ENCODE results near the gene ATF6B. TPM values are rescaled to one million over a fixed set of nuclear protein-coding genes. Genes with fewer than 3 reads are reported as not detected.
A peak's percentile ranks its signal among the peaks of the same experiment; 100 is the strongest.

ATF6B gene
- total and polyA plus RNA-seq, 2 of the 8 experiments (the other 6 are each of a cell fraction or from before 2014, with no cell fraction given) = 38.1 to 42.2 TPM

DNA sequence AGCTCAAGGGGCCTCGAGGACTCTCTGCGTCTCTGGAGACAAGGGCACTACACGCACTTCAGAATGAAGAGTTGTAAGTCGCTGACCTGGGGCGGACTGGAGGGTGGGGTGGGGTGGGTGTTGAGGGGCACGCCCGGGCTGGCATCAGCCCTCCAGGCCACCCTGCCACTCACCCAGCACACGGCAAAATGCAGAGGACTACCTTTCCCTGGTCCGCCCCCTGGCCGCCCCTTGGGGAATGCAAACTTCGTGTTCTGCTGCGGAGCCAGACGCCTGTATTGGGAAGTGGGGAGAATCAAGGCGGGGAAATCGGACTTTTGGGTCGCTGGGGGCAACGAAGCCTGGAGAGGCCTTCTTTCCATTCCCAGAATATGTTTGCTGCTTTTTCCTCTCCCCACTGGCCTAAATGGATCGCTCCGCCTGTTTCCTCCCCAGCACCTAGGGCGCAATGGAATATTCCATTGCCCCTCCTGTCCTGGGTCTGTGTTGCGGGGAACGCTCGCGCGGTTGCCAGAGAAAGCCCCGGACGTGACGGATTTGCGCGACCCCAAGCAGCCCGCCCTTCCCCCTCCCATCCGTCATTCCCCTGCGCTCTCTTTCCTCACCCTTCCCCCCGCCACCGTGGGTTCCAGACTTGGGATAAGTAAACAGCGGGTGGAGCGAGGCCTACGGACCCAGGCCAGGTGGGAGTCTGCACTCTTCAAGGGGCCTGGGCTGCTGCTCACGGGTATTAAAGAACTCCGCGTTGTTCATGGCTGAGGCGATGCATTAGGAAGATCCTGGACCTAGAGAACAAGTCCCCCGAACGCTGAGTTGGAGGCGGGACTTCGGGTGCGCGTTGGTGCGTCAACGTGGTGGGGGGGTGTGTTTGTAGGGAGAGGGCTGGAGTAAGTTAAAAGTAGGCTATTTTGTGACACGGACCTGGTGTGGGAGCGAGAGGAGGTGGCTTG is 25.8 kb upstream of the ATF6B start, which contains the start of gene PPT2:
Gene PPT2 (plus strand): TSS at position 578 of the 950 bp plus-strand sequence. CDS start 454 bp downstream, outside the sequence.
- Histone ChIP-seq H3K23me2 (ENCODE audit: low read depth, low read length) (peaks cover 25% of the 10 kb centered on the region), H4K5ac (ENCODE audit: insufficient read length, low read depth, low read length) (no peak within 1 kb of the TSS), H3K36me3 (ENCODE audit: control insufficient read depth in 2 of 4, insufficient read depth in 4 of 4, low read length in 3 of 4) (peaks cover 4 to 14% (median 10%) of the 10 kb centered on the region in 4 experiments; a peak in 6 of 8 replicates), H3K4me3 (ENCODE audit: extremely low read depth in 1 of 4, insufficient read depth in 2 of 4, low read depth in 3 of 4, low read length in 4 of 4) (peak within 1 kb of the TSS; percentile 77 to 98 (median 92)), H2BK12ac (ENCODE audit: low read depth, low read length) (peak within 1 kb of the TSS; percentile 71; the same call in 1 of the 2 replicates), H2BK15ac (ENCODE audit: low read length) (0 out of 2 replicates have a peak within 1 kb of the TSS, but pooled peaks have one; percentile 10), H3K14ac (ENCODE audit: insufficient read length) (no peak within 1 kb of the TSS), H2AK5ac (ENCODE audit: low read depth, low read length) (0 out of 2 replicates have a peak within 1 kb of the TSS, but pooled peaks have one; percentile 43), H2AFZ (ENCODE audit: low read length) (peak within 1 kb of the TSS; percentile 54), H3K27me3 (replicated peaks in 1 of 4; ENCODE audit: control insufficient read depth in 3 of 4, extremely low read depth in 1 of 4, insufficient read depth in 3 of 4, low read length in 3 of 4) (peaks cover 4 to 40% (median 37%) of the 10 kb centered on the region in 4 experiments), H3K18ac (ENCODE audit: extremely low read depth, low read length) (peak within 1 kb of the TSS; percentile 93), H4K8ac (ENCODE audit: extremely low read depth, insufficient read depth, low read length) (peak within 1 kb of the TSS; percentile 87; the same call in 1 of the 2 replicates), H2BK5ac (ENCODE audit: low read depth, low read length) (peak within 1 kb of the TSS; percentile 87; the same call in 1 of the 2 replicates), H3K4ac (replicated peaks; ENCODE audit: insufficient read length, low read depth, low read length) (peak within 1 kb of the TSS; percentile 24), H3K4me2 (ENCODE audit: insufficient read depth in 1 of 2, low read depth in 2 of 2, low read length in 2 of 2) (peak within 1 kb of the TSS; percentile 92 to 94), H3K23ac (ENCODE audit: insufficient read length) (no peak within 1 kb of the TSS), H3K79me2 (ENCODE audit: control insufficient read depth in 1 of 2, insufficient read depth in 2 of 2, low read length in 2 of 2) (peaks cover 0 to 5% of the 10 kb centered on the region in 2 experiments; a peak in 1 of 4 replicates), H3K79me1 (ENCODE audit: low read depth, low read length) (0 out of 2 replicates have a peak, but pooled peaks cover 3% of the 10 kb centered on the region), H3K56ac (replicated peaks; ENCODE audit: insufficient read length, low read depth, low read length) (no peak within 1 kb of the TSS), H2BK20ac (ENCODE audit: low read length) (no peak within 1 kb of the TSS), H3K4me1 (replicated peaks in 1 of 4; ENCODE audit: control insufficient read depth in 3 of 4, insufficient read depth in 4 of 4, low read length in 3 of 4) (peaks cover 10 to 28% (median 16%) of the 10 kb centered on the region in 4 experiments), H3K9ac (replicated peaks in 1 of 4; ENCODE audit: extremely low read depth in 1 of 4, low read depth in 3 of 4, low read length in 3 of 4) (peak within 1 kb of the TSS; percentile 65 to 80 (median 73)), H3K27ac (ENCODE audit: low read depth, low read length) (peak within 1 kb of the TSS; percentile 70), H3K9me3 (ENCODE audit: insufficient read depth in 2 of 2, low read depth in 1 of 2, low read length in 1 of 2) (no peaks in the 10 kb centered on the region), H4K20me1 (replicated peaks in 1 of 2; ENCODE audit: control insufficient read depth in 1 of 2, insufficient read depth in 2 of 2, low read length in 2 of 2) (no peaks in the 10 kb centered on the region), H2BK120ac (replicated peaks; ENCODE audit: low read depth, low read length) (peak within 1 kb of the TSS; percentile 77), H4K91ac (replicated peaks; ENCODE audit: insufficient read length, low read length) (peak within 1 kb of the TSS; percentile 58)
- WGBS, 2 experiments (ENCODE audit: extremely low coverage in 1 of 2, insufficient coverage in 1 of 2, insufficient read length in 1 of 2, insufficient replicate concordance in 2 of 2, low coverage in 1 of 2, low lambda C conversion rate in 2 of 2, missing lambda C conversion rate in 1 of 2) = 2% methylated on average over 38 of the region's 52 CpGs; no CpG with 5 or more reads in 1 of the 2 experiments
- FAIRE-seq = no peak
- DNase-seq (ENCODE audit: low read depth in 1 of 2, low spot score in 2 of 2) = peak; percentile 74 to 88
- ChIA-PET POLR2A (ENCODE audit: partially characterized antibody) (interaction anchor here (0.8 to 4.7 kb wide), 16 partner anchors 8 to 104 kb away, joined by 3 to 30 read pairs (median 4); partner anchors contain the start of genes AGPAT1, ATF6B, EGFL8 and FKBPL), CTCF (ENCODE audit: partially characterized antibody) (interaction anchor here (1.0 to 3.3 kb wide), 11 partner anchors 10 to 42 kb away, joined by 3 to 19 read pairs (median 6); partner anchors contain the start of genes ATF6B, EGFL8 and FKBPL)
- TF ChIP-seq, protein P1, sequence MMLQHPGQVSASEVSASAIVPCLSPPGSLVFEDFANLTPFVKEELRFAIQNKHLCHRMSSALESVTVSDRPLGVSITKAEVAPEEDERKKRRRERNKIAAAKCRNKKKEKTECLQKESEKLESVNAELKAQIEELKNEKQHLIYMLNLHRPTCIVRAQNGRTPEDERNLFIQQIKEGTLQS (IDR thresholded peaks at IDR 0.05; ENCODE audit: insufficient read depth, low read depth, low read length) = peak; percentile 79
- TF ChIP-seq SP1 (IDR thresholded peaks at IDR 0.05; ENCODE audit: low read depth, low read length) (peak; percentile 68; the same call in 1 of the 2 replicates), SP2 (IDR thresholded peaks at IDR 0.05; ENCODE audit: low read length) (no peak), SIN3A (conservative IDR thresholded peaks at IDR 0.05 in 1 of 2, IDR thresholded peaks at IDR 0.05 in 1 of 2; ENCODE audit: low read depth in 1 of 2, low read length in 2 of 2) (peak; percentile 91 to 93), TAF1 (IDR thresholded peaks at IDR 0.05; ENCODE audit: low read depth, low read length) (peak; percentile 70; the same call in 1 of the 2 replicates), RNF2 (IDR thresholded peaks at IDR 0.05; ENCODE audit: borderline replicate concordance, low read depth, low read length, missing control alignments, poor library complexity, severe bottlenecking) (no peak), SP4 (IDR thresholded peaks at IDR 0.05; ENCODE audit: low read length) (no peak; the same call in 1 of the 2 replicates), BACH1 (IDR thresholded peaks at IDR 0.05; ENCODE audit: low read length) (peak; percentile 18; the same call in 1 of the 2 replicates), CREB1 (IDR thresholded peaks at IDR 0.05) (peak; percentile 99)

Measured in H1 (cell line).